IPS-18a (cell line): Measurements from ENCODE around the gene CACNA2D1.

Source experiments
- H3K27ac ChIP-seq: one replicate; pipeline ENCODE4 v1.5.1; 2013; ENCODE audit warnings: low read length
- H3K27me3 ChIP-seq: one replicate; pipeline ENCODE4 v1.6.1; 2013; ENCODE audit warnings: mild to moderate bottlenecking, low read length; ENCODE audit not compliant: control insufficient read depth, insufficient read depth
- H3K36me3 ChIP-seq: one replicate; pipeline ENCODE4 v1.6.1; 2013; ENCODE audit warnings: low read depth, low read length; ENCODE audit not compliant: control insufficient read depth
- H3K4me1 ChIP-seq: one replicate; pipeline ENCODE4 v1.6.1; 2013; ENCODE audit warnings: low read depth, low read length; ENCODE audit not compliant: control insufficient read depth
- H3K4me3 ChIP-seq: one replicate; pipeline ENCODE4 v1.5.1; 2013; ENCODE audit warnings: low read length
- H3K9ac ChIP-seq: one replicate; pipeline ENCODE4 v1.6.1; 2013; ENCODE audit warnings: mild to moderate bottlenecking, low read length, moderate library complexity
- H3K9me3 ChIP-seq: one replicate; pipeline ENCODE4 v1.6.1; 2013; ENCODE audit warnings: low read depth, low read length; ENCODE audit not compliant: control insufficient read depth

CACNA2D1 gene

DNA sequence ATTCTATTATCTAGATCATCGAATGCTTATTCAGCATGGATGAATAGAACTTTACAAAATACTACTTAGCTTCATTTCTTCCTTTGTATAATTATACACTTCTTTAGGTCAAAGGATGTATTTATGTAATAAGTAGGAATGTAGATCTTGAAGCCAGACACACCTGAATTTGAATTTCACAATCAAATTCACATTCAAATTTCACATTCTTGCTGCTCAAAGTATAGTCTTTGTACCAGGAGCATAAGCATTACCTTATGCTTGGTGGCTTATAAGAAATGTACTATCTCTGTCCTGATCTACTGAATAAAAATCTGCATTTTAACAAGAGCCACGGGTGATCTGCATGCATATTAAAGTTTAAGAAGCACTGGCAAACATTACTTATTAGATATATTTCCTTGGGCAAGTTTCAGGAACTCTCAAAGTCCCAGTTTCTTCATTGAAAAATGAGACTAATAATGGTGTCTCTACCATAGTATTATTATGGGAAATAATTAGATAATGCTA, 112.8 kb downstream of the CACNA2D1 start:
- Histone ChIP-seq H3K36me3 (no peaks in the 10 kb centered on the region), H3K4me1 (peaks cover 10% of the 10 kb centered on the region), H3K9me3 (no peaks in the 10 kb centered on the region), H3K27me3 (no peaks in the 10 kb centered on the region), H3K9ac (no peak overlapping the region), H3K27ac (no peak overlapping the region), H3K4me3 (no peak overlapping the region)

DNA sequence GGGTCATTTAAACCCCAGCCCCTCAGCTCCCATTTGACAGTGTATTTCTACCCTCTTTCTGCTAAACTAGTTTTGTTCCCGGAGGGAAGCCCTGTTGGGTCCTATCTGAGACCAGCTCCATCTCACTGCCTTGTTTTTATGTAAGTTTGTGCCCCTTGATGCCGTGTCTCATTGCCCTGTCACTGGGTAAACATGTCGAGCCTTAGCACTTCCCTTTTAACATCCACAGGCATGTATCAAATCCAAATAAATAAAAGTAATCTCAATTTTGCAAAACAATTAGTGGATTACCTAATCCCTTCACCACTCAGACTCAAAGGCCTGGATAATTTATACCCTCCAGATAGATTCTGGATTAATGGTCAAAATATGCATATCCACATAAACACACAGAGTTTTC, 115.7 kb downstream of the CACNA2D1 start:
- H3K36me3 ChIP-seq, result no peaks in the 10 kb centered on the region
- H3K4me1 ChIP-seq, result peaks cover 10% of the 10 kb centered on the region
- no peaks in the 10 kb centered on the region for H3K9me3 ChIP-seq
- H3K27ac ChIP-seq, result no peak overlapping the region
- H3K27me3 ChIP-seq, result no peaks in the 10 kb centered on the region
- H3K4me3 ChIP-seq, result no peak overlapping the region
- no peak overlapping the region for H3K9ac ChIP-seq

DNA sequence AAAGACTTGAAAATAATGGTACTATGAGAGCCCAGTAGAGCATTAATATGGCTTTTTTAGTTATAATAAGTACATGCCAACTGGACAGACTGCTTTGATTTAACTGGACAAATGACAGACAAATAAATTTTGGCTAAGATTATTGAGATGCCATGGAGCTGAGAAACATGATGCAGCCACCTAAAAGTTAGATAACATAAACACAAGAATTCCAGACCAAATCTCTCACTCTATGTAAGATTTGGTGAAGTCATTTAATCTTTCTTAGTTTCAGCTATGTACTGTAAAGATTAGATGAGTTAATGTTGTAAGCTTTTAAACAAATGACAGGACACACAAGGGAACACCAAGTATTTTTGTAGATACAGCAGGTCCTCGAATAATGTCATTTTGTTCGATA, 118.2 kb downstream of the CACNA2D1 start:
- H3K9me3 ChIP-seq, result no peaks in the 10 kb centered on the region
- no peaks in the 10 kb centered on the region for H3K36me3 ChIP-seq
- H3K27ac ChIP-seq, result no peak overlapping the region
- no peak overlapping the region for H3K4me3 ChIP-seq
- H3K9ac ChIP-seq, result no peak overlapping the region
- H3K4me1 ChIP-seq, result no peaks in the 10 kb centered on the region
- no peaks in the 10 kb centered on the region for H3K27me3 ChIP-seq

DNA sequence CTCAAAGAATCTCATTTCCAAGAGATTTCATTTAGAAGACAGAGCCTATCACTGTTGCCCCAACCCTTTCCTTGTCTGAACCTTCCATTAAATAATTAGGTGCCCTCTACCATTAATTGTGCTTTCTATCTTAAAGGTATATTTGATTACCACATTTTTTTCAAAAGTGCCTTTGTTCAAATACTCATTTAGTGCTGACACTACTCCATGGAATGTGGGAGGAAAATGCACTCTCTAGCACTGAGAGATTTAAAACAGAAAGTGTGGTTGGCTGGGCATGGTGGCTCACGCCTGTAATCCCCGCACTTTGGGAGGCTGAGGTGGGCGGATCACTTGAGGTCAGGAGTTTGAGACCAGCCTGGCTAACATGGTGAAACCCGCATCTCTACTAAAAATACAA, 119.8 kb downstream of the CACNA2D1 start:
- H3K27me3 ChIP-seq, result no peaks in the 10 kb centered on the region
- H3K9me3 ChIP-seq, result no peaks in the 10 kb centered on the region
- no peak overlapping the region for H3K9ac ChIP-seq
- no peak overlapping the region for H3K27ac ChIP-seq
- H3K4me3 ChIP-seq, result no peak overlapping the region
- no peaks in the 10 kb centered on the region for H3K4me1 ChIP-seq
- no peaks in the 10 kb centered on the region for H3K36me3 ChIP-seq

DNA sequence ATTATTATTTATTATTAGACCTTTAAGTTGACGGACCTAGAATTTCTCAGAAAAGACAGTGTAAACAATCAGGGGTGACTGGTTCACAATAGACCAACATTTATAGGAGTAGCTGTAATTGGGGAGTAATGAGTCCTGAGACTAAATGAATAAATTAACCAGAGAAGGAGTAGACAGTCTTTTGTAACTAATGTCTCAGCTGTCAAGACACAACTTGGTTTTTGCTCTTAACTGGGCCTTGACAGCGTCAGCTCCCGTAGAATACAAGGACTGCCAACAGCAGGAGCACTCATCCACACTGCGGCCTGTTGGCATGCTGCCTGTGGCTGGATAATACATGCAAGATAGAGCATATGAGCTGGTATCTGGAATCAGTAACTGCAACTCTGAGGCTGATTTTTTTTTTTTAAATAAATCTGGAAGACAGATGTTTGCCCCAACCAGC, 123.9 kb downstream of the CACNA2D1 start:
- Histone ChIP-seq H3K9ac (no peak overlapping the region), H3K9me3 (no peaks in the 10 kb centered on the region), H3K4me3 (no peak overlapping the region), H3K27ac (no peak overlapping the region), H3K36me3 (no peaks in the 10 kb centered on the region), H3K27me3 (no peaks in the 10 kb centered on the region), H3K4me1 (peaks cover 14% of the 10 kb centered on the region)

DNA sequence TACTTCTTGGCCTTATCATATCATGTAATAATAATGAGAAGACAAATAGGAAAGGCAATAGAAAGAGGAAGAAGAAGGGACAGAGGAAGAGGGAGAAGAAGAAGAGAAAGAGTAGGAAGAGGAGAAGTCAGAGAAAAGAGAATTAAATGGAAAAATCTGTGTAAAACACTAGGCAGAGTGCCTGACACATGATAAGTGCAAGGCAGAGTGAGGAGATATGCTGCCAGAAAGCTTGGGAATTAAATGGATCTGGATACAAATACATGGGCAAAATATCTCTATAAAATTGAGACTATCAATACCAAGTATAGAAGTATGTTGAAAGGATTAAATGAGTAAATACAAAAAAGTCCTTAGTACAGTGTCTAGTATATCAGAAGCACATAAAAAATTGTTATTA, 124.8 kb downstream of the CACNA2D1 start:
- no peaks in the 10 kb centered on the region for H3K27me3 ChIP-seq
- H3K4me3 ChIP-seq, result no peak overlapping the region
- peaks cover 20% of the 10 kb centered on the region for H3K4me1 ChIP-seq
- H3K36me3 ChIP-seq, result no peaks in the 10 kb centered on the region
- no peak overlapping the region for H3K27ac ChIP-seq
- H3K9ac ChIP-seq, result no peak overlapping the region
- H3K9me3 ChIP-seq, result no peaks in the 10 kb centered on the region

DNA sequence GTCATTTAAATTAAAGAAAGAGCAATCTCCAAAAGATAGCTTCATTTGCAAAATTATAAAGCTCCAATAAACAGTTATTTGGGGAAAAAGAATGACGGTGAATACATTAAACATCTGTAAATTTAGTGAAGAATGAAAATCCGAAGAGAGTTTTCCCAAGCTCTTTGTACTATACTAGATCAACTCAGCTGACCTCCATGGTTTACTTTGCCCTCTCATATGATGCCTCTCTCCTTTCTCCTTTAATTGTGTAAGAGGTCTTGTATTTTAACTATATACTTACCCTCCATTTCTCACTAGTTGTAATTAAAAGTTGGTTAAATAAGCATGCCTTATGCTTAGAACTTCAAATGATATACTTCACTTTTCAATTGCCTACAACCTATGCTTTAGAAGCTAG, 125.8 kb downstream of the CACNA2D1 start:
- no peak overlapping the region for H3K9ac ChIP-seq
- no peaks in the 10 kb centered on the region for H3K27me3 ChIP-seq
- no peak overlapping the region for H3K4me3 ChIP-seq
- H3K27ac ChIP-seq, result no peak overlapping the region
- no peaks in the 10 kb centered on the region for H3K9me3 ChIP-seq
- H3K36me3 ChIP-seq, result no peaks in the 10 kb centered on the region
- H3K4me1 ChIP-seq, result peaks cover 29% of the 10 kb centered on the region

DNA sequence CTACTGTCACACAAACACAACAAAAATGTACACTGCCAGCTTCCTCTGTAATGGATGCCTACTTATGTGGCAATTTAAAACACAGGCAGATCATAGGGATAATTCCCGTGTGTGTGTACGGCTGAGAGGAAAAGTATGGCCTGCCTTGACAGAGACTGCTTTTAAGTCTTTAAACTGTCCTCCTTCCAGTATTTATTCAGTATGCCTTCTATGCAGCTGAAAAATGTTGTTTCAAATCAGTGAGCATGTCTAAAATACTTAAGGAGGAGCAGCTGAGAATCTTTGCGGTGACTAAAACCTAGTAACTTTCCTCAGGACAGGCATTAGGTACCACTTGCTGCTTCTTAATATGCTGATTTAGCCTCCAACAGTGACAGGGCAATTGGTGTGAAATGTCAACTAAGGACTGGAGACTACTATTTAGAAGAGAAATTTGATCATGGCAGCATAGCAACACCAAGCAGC, 126.3 kb downstream of the CACNA2D1 start:
- Histone ChIP-seq H3K27me3 (no peaks in the 10 kb centered on the region), H3K4me3 (no peak overlapping the region), H3K9ac (no peak overlapping the region), H3K27ac (no peak overlapping the region), H3K9me3 (no peaks in the 10 kb centered on the region), H3K4me1 (peaks cover 33% of the 10 kb centered on the region), H3K36me3 (no peaks in the 10 kb centered on the region)

DNA sequence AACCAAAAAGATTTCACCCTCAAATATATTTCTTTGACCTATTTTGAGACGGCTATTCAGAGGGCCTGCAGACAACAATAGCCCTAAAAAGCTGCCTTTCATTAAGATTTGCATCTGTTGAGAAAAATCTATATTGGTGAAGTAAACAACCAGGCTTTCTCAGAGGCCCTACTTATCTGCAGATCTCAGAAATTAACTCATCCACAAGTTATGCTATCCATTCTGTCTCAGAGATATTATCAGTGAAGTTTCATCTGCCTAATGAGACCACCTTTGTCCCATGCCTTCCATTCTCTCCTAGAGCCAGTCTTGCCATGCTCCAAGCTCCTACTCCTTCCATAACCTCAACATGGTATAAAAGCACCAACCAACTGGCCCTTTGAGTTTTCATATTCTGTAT, 130.3 kb downstream of the CACNA2D1 start:
- Histone ChIP-seq H3K4me3 (no peak overlapping the region), H3K27ac (no peak overlapping the region)

DNA sequence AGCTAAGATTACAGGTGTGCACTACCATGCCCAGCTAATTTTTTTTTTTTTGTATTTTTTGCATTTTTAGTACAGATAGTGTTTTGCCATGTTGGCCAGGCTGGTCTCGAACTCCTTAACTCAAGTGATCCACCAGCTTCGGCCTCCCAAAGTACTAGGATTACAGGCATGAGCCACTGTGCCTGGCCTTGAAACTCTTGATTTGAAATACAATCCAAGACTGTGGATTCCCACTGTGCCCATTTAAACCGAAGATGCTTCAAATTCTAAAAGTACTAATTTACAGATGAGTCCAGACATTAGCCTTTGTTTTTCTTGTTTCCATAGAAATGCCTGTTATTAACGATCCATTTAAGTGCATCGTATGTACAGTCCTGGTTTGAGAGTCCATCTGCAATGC, 130.9 kb downstream of the CACNA2D1 start:
- Histone ChIP-seq H3K36me3 (no peaks in the 10 kb centered on the region), H3K4me1 (peaks cover 39% of the 10 kb centered on the region), H3K4me3 (no peak overlapping the region), H3K27me3 (no peaks in the 10 kb centered on the region), H3K9ac (no peak overlapping the region), H3K9me3 (peaks cover 3% of the 10 kb centered on the region), H3K27ac (no peak overlapping the region)

More for the DNA sequence above, 130.3 kb downstream of the CACNA2D1 start:
- Histone ChIP-seq H3K9me3 (peaks cover 3% of the 10 kb centered on the region), H3K4me1 (peaks cover 45% of the 10 kb centered on the region), H3K27me3 (no peaks in the 10 kb centered on the region), H3K9ac (no peak overlapping the region), H3K36me3 (no peaks in the 10 kb centered on the region)

DNA sequence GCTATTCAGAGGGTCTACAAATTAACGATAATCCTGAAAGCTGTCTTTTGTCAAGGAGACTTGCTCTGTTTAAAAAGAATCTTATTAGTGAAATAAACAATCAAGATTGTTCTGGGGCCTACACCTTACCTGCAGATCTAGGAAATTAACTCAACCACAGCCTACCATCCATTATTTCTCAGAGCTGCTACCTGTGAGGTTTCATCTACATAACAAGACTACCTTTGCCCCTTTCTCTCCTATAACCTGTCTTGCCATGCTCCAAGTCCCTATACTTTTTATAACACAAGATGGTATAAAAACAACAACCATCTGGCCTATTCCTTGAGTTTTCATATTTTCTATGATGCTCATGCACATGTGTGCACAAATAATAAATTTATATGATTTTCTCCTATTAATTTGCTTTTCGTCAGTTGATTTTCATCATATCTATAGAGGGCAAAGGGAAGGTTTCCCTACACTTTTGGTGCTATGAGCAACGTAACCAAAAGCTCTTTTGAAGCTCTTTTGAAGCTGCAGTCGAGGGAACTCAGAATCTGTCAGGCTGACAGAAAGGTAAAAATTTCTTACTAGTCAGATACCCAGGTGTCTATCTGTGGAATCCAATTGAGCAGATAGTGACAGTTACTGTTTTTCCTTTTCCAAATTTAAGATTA, 138.1 kb downstream of the CACNA2D1 start:
- Histone ChIP-seq H3K9me3 (peaks cover 3% of the 10 kb centered on the region), H3K4me1 (peaks cover 24% of the 10 kb centered on the region), H3K36me3 (no peaks in the 10 kb centered on the region), H3K27me3 (no peaks in the 10 kb centered on the region), H3K27ac (no peak overlapping the region), H3K9ac (no peak overlapping the region), H3K4me3 (peak overlapping the region; percentile 9)

DNA sequence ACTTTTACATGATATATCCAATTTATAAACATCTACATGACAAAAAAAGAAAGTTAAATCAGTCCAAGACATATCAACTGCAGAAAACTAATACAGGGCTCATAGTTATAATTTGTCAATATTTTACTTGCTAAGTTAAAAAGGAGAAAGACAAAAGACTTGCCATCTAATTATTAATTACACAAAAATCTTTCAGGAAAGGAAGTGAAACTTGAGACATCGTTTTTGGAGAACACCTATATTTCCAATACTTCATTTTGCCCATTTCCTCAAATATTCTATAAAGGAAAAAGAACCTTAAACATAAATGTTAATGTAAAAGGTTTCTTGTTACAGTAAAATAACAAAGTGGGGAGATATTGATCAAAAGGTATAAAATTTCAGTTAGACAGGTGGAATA, 148.7 kb downstream of the CACNA2D1 start:
- peaks cover 6% of the 10 kb centered on the region for H3K4me1 ChIP-seq
- no peak overlapping the region for H3K4me3 ChIP-seq
- H3K9ac ChIP-seq, result no peak overlapping the region
- H3K36me3 ChIP-seq, result no peaks in the 10 kb centered on the region
- H3K27ac ChIP-seq, result no peak overlapping the region
- no peaks in the 10 kb centered on the region for H3K27me3 ChIP-seq
- no peaks in the 10 kb centered on the region for H3K9me3 ChIP-seq
